SU-DHL-6 (cell line): ENCODE results near the gene CHST13.

Experiments
- H2AFZ ChIP-seq: fragments of 200-600 bp; sonication (generic); 2 replicates; pipeline ENCODE4 v1.6.1; 2014; ENCODE audit warnings: low read depth, mild to moderate bottlenecking, moderate library complexity, mixed read lengths, antibody characterized with exemption, low read length; ENCODE audit not compliant: severe bottlenecking
- H3F3A ChIP-seq: fragments of 200-600 bp; shearing (Covaris generic); 2 replicates; pipeline ENCODE4 v1.6.0; 2016; ENCODE audit warnings: antibody characterized with exemption, mild to moderate bottlenecking; ENCODE audit not compliant: insufficient read depth
- H3K27ac ChIP-seq: fragments of 200-600 bp; sonication (generic); 2 replicates; pipeline ENCODE4 v1.5.1; 2016; ENCODE audit warnings: low read depth, mild to moderate bottlenecking, low read length, moderate library complexity, mixed read lengths
- H3K27me3 ChIP-seq: fragments of 200-600 bp; sonication (generic), shearing (Covaris generic); 2 replicates; pipeline ENCODE4 v1.6.0; 2014; ENCODE audit warnings: mild to moderate bottlenecking, low read length
- H3K36me3 ChIP-seq: fragments of 200-600 bp; sonication (generic); 2 replicates; pipeline ENCODE4 v1.6.1; 2014; ENCODE audit warnings: mild to moderate bottlenecking, low read length, mixed read lengths
- H3K4me2 ChIP-seq: fragments of 300-600, 200-600 bp; shearing (Covaris generic), sonication (generic); 2 replicates; pipeline ENCODE4 v1.6.0; 2014; ENCODE audit warnings: low read length, low read depth, mild to moderate bottlenecking; ENCODE audit not compliant: poor library complexity, severe bottlenecking
- H3K4me3 ChIP-seq: fragments of 200-600 bp; sonication (generic); 2 replicates; pipeline ENCODE4 v1.5.1; 2014; ENCODE audit warnings: antibody characterized with exemption, low read length, mild to moderate bottlenecking, mixed read lengths; ENCODE audit not compliant: insufficient read depth, poor library complexity, severe bottlenecking
- H3K79me2 ChIP-seq: fragments of 200-600 bp; sonication (generic); 2 replicates; pipeline ENCODE4 v1.6.1; 2014; ENCODE audit warnings: mild to moderate bottlenecking, low read length, moderate library complexity; ENCODE audit not compliant: insufficient read depth
- H3K9ac ChIP-seq: fragments of 200-600 bp; sonication (generic); 2 replicates; pipeline ENCODE4 v1.7.0; 2014; ENCODE audit warnings: mild to moderate bottlenecking, low read length
- H3K9me2 ChIP-seq: fragments of 200-600 bp; sonication (generic); replicated peaks from 2 replicates; pipeline ENCODE4 v1.6.1; 2014; ENCODE audit warnings: low read length; ENCODE audit not compliant: insufficient read depth
- H3K9me3 ChIP-seq: fragments of 200-600 bp; sonication (generic); 2 replicates; pipeline ENCODE4 v1.6.1; 2014; ENCODE audit warnings: low read length, mixed read lengths; ENCODE audit not compliant: insufficient read depth
- H4K20me1 ChIP-seq: fragments of 200-600 bp; sonication (generic); 2 replicates; pipeline ENCODE4 v1.6.1; 2014; ENCODE audit warnings: low read depth, mild to moderate bottlenecking, antibody characterized with exemption, low read length, moderate library complexity, mixed read lengths
- EZH2phosphoT487 ChIP-seq: fragments of 200-600 bp; sonication (generic), shearing (Covaris generic); conservative IDR thresholded peaks from 2 replicates; pipeline ENCODE4 v1.6.1; 2018; ENCODE audit warnings: mild to moderate bottlenecking, antibody characterized with exemption, low read length, moderate library complexity, mixed read lengths
- TF ChIP-seq, protein P1 (sequence below): fragments of 200-600 bp; sonication (generic); IDR thresholded peaks from one replicate; pipeline ENCODE4 v1.5.1; 2017; ENCODE audit warnings: antibody characterized with exemption, mild to moderate bottlenecking, low read length, moderate library complexity; ENCODE audit not compliant: insufficient read depth, poor library complexity, severe bottlenecking

Gene CHST13

DNA sequence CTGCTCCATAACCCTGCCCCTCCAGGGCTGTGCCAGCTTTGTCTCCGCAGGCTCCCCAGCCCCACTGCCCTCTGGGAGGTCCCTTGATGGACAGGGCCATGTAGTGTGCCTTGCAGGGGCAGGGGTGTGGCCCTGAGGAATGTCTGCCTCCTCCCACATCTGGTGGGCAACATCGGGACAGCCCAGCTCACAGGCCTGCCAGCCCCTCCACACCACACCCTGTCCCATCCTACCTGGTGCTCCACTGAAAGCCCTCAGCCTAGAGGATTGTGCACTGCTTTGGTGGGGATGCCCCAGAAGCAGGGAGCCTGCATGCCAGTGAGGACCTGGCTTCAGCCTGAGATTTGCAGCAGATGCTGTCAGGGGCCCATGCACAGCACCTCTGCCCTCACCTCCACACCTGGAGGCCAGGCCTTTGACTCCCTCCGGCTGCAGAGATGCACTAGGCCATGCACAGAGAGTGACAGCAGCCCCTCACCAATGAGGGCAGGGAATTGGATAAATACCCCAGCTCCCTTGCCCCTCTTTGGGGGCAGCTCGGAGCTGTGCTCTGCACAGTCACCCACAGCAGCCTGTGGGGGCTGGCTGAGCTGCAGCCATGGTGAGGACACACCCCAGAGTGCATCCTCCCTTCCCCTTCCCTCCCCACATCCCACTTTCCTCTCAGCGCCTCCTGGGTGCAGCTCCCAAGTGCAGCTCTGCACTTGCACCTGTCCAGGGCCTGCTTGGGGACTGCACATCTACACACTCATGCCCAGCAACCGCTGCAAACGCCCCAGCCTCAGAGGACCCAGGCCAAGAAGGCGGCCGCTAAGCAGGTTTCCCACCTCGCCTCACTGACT is 32.1 kb downstream of the CHST13 start:
- H3K4me3 ChIP-seq = no peak overlapping the region
- no peaks in the 10 kb centered on the region for H3K9me3 ChIP-seq
- no peak overlapping the region for H3K27ac ChIP-seq
- no peak overlapping the region for H3K9ac ChIP-seq
- no peaks in the 10 kb centered on the region for H3K36me3 ChIP-seq
- no peak overlapping the region for H3K4me2 ChIP-seq
- no peaks in the 10 kb centered on the region for H3F3A ChIP-seq
- TF ChIP-seq, protein P1, sequence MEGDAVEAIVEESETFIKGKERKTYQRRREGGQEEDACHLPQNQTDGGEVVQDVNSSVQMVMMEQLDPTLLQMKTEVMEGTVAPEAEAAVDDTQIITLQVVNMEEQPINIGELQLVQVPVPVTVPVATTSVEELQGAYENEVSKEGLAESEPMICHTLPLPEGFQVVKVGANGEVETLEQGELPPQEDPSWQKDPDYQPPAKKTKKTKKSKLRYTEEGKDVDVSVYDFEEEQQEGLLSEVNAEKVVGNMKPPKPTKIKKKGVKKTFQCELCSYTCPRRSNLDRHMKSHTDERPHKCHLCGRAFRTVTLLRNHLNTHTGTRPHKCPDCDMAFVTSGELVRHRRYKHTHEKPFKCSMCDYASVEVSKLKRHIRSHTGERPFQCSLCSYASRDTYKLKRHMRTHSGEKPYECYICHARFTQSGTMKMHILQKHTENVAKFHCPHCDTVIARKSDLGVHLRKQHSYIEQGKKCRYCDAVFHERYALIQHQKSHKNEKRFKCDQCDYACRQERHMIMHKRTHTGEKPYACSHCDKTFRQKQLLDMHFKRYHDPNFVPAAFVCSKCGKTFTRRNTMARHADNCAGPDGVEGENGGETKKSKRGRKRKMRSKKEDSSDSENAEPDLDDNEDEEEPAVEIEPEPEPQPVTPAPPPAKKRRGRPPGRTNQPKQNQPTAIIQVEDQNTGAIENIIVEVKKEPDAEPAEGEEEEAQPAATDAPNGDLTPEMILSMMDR = no peak
- TF ChIP-seq EZH2phosphoT487 = no peak
- H4K20me1 ChIP-seq = no peaks in the 10 kb centered on the region
- H3K79me2 ChIP-seq = no peaks in the 10 kb centered on the region
- H3K9me2 ChIP-seq = no peaks in the 10 kb centered on the region
- no peak overlapping the region for H2AFZ ChIP-seq
- no peaks in the 10 kb centered on the region for H3K27me3 ChIP-seq

GRCh38 chr3:126556637-126557414 is 32.9 kb downstream of the CHST13 start:
- Histone ChIP-seq H2AFZ (no peak overlapping the region), H3K79me2 (no peaks in the 10 kb centered on the region), H3K9me2 (no peaks in the 10 kb centered on the region), H3K4me3 (no peak overlapping the region), H3F3A (no peaks in the 10 kb centered on the region), H3K9ac (no peak overlapping the region), H4K20me1 (no peaks in the 10 kb centered on the region), H3K4me2 (no peak overlapping the region), H3K27ac (no peak overlapping the region), H3K36me3 (no peaks in the 10 kb centered on the region), H3K9me3 (no peaks in the 10 kb centered on the region), H3K27me3 (no peaks in the 10 kb centered on the region)
- TF ChIP-seq, protein P1 = no peak
- TF ChIP-seq EZH2phosphoT487 = no peak

DNA sequence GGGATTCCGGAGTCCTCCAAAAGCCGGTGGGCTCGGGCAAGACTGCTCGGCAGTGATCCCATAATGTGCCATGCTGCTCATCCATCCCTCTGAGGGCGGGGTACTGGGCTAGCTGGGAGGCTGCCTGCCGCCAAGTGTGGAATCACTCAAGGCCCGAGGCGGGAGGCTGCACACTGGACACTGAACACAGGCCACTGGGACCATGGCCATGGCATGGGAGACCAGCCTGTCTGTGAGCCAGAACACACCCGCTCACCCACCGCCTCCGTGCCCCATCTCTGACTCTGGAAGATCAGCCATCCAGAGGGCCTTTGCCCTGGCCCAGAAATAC is 33.4 kb downstream of the CHST13 start:
- no peak overlapping the region for H3K9ac ChIP-seq
- H3K4me3 ChIP-seq = no peak overlapping the region
- TF ChIP-seq, protein P1 = no peak
- TF ChIP-seq EZH2phosphoT487 = no peak
- no peaks in the 10 kb centered on the region for H3K79me2 ChIP-seq
- H3K4me2 ChIP-seq = no peak overlapping the region
- no peaks in the 10 kb centered on the region for H3K27me3 ChIP-seq
- no peaks in the 10 kb centered on the region for H3K9me2 ChIP-seq
- no peak overlapping the region for H2AFZ ChIP-seq
- no peaks in the 10 kb centered on the region for H3K9me3 ChIP-seq
- H3F3A ChIP-seq = no peaks in the 10 kb centered on the region
- H3K36me3 ChIP-seq = no peaks in the 10 kb centered on the region
- no peak overlapping the region for H3K27ac ChIP-seq
- H4K20me1 ChIP-seq = no peaks in the 10 kb centered on the region
